Left cardiac atrium (tissue), 2 donors: ENCODE measurements around the gene CHTOP. TPM values are rescaled to one million over a fixed set of nuclear protein-coding genes. Genes with fewer than 3 reads are reported as not detected.

ENCODE experiments used
- microRNA-seq, 2 donors: library from miRNA; unstranded; fragments of <30 nt; microRNA quantifications; one replicate each; pipeline ENCODE4 v1.2.0, GENCODE V29; 2020
- total RNA-seq, 2 donors: library from RNA; stranded (reverse); fragmentation: NEBNext Ultra II Directional; extraction: Animal tissue kit (Norgen Biotek cat#: 25700); gene quantifications; one replicate each; pipeline ENCODE4 v1.2.1, GENCODE V29; 2021
- donor health status: DM: no; HTN: yes; CAD: no; lungs with severe emphysema.
- donor health status: DM: yes; HTN: yes; CAD: no.

Gene CHTOP
- total RNA-seq, 2 donors from 2014 or later = 60.1 to 61.9 TPM

Small RNA genes lying within 50 kb of the gene (microRNA-seq; reads per million reads assigned to microRNA genes)
- gene MIR8083 = 0 reads per million in 2 donors

Other genes starting within 250 kb of the CHTOP start
- 100 to 1,000 TPM; 112 to 201 TPM for gene S100A8, start 243.0 kb upstream of the CHTOP start, total RNA-seq
- gene S100A7A, start 217.5 kb upstream of the CHTOP start, total RNA-seq = not detected
- not detected for gene S100A7, start 173.4 kb upstream of the CHTOP start, total RNA-seq
- 100 to 1,000 TPM; 449 to 518 TPM for gene S100A6, start 98.1 kb upstream of the CHTOP start, total RNA-seq
- not detected for gene S100A5, start 93.1 kb upstream of the CHTOP start, total RNA-seq
- gene S100A4, start 88.3 kb upstream of the CHTOP start, total RNA-seq = 100 to 1,000 TPM; 206 to 332 TPM
- 1 to 10 TPM in 1 of 2 donors, under 1 TPM in 1; 0.77 to 3.3 TPM for gene S100A3, start 84.8 kb upstream of the CHTOP start, total RNA-seq
- gene S100A2, start 68.2 kb upstream of the CHTOP start, total RNA-seq = under 1 TPM in 1 of 2 donors, not detected in 1; 0.84 TPM
- gene S100A16, start 20.9 kb upstream of the CHTOP start, total RNA-seq = 10 to 100 TPM; 48.2 to 64.7 TPM
- gene S100A14, start 17.7 kb upstream of the CHTOP start, total RNA-seq = 1 to 10 TPM; 1.8 to 5.8 TPM
- gene S100A13, start 6.6 kb upstream of the CHTOP start, total RNA-seq = 100 to 1,000 TPM; 169 to 197 TPM
- 1,000 to 10,000 TPM; 1,254 to 1,508 TPM for gene S100A1, start 5.6 kb upstream of the CHTOP start, total RNA-seq
- 10 to 100 TPM; 45.3 to 46.0 TPM for gene SNAPIN, start 24.6 kb downstream of the CHTOP start, total RNA-seq
- 10 to 100 TPM; 63.7 to 91.7 TPM for gene ILF2, start 36.9 kb downstream of the CHTOP start, total RNA-seq
- 10 to 100 TPM; 28.5 to 39.0 TPM for gene NPR1, start 44.6 kb downstream of the CHTOP start, total RNA-seq
- 10 to 100 TPM; 28.2 to 34.1 TPM for gene INTS3, start 94.0 kb downstream of the CHTOP start, total RNA-seq
- gene SLC27A3, start 141.3 kb downstream of the CHTOP start, total RNA-seq = 10 to 100 TPM; 22.9 to 26.5 TPM